ENCODE data around the gene ECE1.
"Not testable (repeated sequence)": the region's sequence is repeated elsewhere in the genome, so short reads cannot be mapped to it uniquely, and the experiment has no call there.

ECE1 gene

DNA sequence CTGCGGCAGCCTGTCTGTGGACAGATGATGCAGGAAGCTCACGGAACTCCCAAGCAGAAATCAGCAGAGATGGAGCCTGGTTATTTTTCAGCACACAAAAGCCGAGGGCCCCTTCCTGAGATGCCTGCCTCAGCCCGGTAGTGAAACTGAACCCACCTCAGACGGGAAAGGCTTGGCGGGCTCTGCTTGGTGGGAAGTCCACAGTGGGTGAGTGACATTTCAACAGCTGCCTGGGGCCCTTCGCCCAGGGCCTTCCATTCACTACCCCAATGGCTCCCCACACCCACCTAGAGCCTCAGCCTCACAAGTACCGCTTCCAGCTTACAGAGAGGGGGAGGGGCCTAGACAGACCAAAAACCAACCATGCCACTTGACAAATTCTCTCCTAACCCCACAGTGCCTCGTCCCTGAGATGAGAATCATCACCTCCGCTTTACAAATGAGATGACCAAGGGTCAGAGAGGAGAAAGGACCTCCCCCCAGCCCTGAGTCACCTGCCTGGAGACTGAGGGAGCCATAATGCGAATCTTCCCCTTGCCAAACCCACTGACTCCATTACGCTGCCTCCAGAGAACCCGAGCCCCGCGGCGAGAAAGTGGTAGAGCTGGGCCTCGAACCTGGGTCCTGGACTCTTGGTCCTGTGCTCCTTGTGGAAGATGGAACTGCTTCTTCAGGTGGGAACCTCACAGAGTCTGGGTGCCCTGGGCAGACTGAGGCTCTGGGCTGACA is 3.4 kb upstream of the ECE1 start:
- Histone ChIP-seq H3K36me3 (ENCODE audit: control insufficient read depth, insufficient read depth, low read length) (no peaks in the 10 kb centered on the region), H3K9me3 (ENCODE audit: control insufficient read depth, insufficient read depth, low read length) (no peaks in the 10 kb centered on the region), H3K4me3 (ENCODE audit: low read depth, low read length) (no peak overlapping the region), H3K27me3 (ENCODE audit: control insufficient read depth, insufficient read depth, low read length) (no peaks in the 10 kb centered on the region), H3K9ac (ENCODE audit: low read depth, low read length) (no peak overlapping the region), H3K4me1 (ENCODE audit: control insufficient read depth, insufficient read depth, low read length) (no peaks in the 10 kb centered on the region)

DNA sequence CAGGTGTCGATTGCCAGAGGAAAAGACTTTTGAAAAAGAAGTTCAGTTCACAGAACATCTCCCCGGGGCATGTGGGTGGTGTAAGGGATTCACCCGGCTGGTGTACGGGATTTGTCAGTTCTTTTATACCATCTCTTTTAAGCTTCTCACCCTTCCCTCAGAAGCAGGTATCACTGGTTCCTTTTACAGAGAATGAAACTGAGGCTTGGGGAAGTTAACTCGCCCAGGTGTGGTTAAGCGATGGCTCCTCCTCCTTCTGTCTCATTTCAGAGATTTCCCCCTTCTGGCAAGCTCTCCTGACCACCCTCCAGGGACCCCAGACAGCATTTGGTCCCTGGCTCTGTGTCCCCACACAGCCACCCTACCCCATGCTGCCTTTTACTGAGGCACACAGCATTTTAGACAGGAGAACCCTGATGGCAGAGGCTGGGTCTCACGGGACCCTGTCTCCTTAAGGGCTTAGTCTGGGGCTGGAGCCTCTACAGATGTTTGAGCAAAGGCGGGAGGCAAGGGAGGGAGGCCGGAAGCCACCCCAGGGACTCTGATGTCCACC is 2.8 kb upstream of the ECE1 start:
- H3K4me1 ChIP-seq (ENCODE audit: control insufficient read depth, insufficient read depth, low read length) = no peaks in the 10 kb centered on the region

DNA sequence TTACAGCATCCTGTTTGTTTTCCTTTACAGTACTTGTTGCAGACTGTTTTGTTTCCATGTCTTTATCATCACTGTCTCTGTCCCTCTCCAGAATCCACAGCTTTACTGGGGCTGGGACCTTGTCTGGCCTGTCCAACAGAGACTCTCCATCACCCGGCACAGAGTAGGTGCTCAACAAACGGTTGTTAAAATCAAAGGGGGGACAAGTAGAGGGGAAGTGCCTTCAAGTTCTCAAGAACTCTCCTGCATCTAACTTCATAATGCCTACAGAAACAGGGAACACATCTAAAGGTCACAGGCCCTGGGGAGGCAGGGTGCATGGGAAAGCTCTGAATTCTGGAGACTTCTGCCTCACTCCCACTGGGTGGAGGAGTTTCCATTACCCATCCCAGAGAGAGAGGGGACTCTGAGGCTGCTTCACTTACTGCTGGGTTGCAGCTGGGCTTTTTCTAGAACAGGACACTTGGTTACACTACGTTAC is 2.3 kb upstream of the ECE1 start:
- Histone ChIP-seq H3K9ac (ENCODE audit: low read depth, low read length) (no peak overlapping the region), H3K4me3 (ENCODE audit: low read depth, low read length) (no peak overlapping the region)

More for the DNA sequence above, 2.8 kb upstream of the ECE1 start:
- H3K4me3 ChIP-seq (ENCODE audit: low read depth, low read length) = no peak overlapping the region
- H3K27me3 ChIP-seq (ENCODE audit: control insufficient read depth, insufficient read depth, low read length) = no peaks in the 10 kb centered on the region
- no peak overlapping the region for H3K9ac ChIP-seq (ENCODE audit: low read depth, low read length)
- no peaks in the 10 kb centered on the region for H3K9me3 ChIP-seq (ENCODE audit: control insufficient read depth, insufficient read depth, low read length)
- no peaks in the 10 kb centered on the region for H3K36me3 ChIP-seq (ENCODE audit: control insufficient read depth, insufficient read depth, low read length)

DNA sequence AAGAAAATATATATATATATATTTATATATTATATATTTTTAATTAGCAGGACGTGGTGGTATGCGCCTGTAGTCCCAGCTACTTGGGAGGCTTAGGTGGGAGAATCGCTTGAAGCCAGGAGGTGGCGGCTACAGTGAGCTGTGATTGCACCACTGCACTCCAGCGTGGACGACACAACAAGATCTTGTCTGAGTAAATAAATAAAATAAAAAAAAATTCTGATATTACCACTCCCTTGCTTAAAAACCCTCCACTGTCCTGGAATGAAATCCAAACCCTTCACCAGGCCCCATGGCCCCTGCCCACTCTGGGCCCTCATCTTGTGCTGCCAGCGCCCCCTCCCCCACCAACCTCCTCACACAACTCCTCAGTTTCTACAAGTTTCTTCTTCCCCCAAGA is 1.7 kb upstream of the ECE1 start:
- Histone ChIP-seq H3K9ac (ENCODE audit: low read depth, low read length) (no peak overlapping the region), H3K4me1 (ENCODE audit: control insufficient read depth, insufficient read depth, low read length) (no peaks in the 10 kb centered on the region), H3K9me3 (ENCODE audit: control insufficient read depth, insufficient read depth, low read length) (no peaks in the 10 kb centered on the region), H3K27me3 (ENCODE audit: control insufficient read depth, insufficient read depth, low read length) (no peaks in the 10 kb centered on the region), H3K4me3 (ENCODE audit: low read depth, low read length) (no peak overlapping the region), H3K36me3 (ENCODE audit: control insufficient read depth, insufficient read depth, low read length) (no peaks in the 10 kb centered on the region)

More for the DNA sequence above, 2.3 kb upstream of the ECE1 start:
- Histone ChIP-seq H3K27me3 (ENCODE audit: control insufficient read depth, insufficient read depth, low read length) (no peaks in the 10 kb centered on the region), H3K4me1 (ENCODE audit: control insufficient read depth, insufficient read depth, low read length) (no peaks in the 10 kb centered on the region), H3K9me3 (ENCODE audit: control insufficient read depth, insufficient read depth, low read length) (no peaks in the 10 kb centered on the region), H3K36me3 (ENCODE audit: control insufficient read depth, insufficient read depth, low read length) (no peaks in the 10 kb centered on the region)

DNA sequence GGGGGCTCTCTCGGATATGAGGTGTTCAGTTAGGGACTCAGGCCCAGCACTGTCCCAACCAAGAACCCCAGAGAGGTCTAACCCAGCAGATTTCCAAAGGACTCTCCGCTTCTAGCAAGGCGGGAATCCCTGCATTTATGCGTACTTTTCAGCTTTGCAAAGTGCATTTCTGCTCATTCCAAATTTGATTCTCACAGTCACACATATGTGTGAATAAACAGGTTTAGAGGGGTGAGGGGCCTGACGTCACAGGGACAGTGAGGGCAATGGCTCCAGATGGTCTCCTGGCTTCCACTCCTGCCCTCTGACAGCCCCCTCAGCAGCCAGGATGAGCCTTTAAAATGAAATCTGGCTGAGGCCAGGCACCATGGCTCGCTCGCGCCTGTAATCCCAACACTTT is 921 bp upstream of the ECE1 start:
- no peaks in the 10 kb centered on the region for H3K9me3 ChIP-seq (ENCODE audit: control insufficient read depth, insufficient read depth, low read length)
- no peaks in the 10 kb centered on the region for H3K27me3 ChIP-seq (ENCODE audit: control insufficient read depth, insufficient read depth, low read length)
- H3K4me1 ChIP-seq (ENCODE audit: control insufficient read depth, insufficient read depth, low read length) = no peaks in the 10 kb centered on the region
- H3K36me3 ChIP-seq (ENCODE audit: control insufficient read depth, insufficient read depth, low read length) = no peaks in the 10 kb centered on the region
- H3K9ac ChIP-seq (ENCODE audit: low read depth, low read length) = no peak overlapping the region
- peak overlapping the region; percentile 59 for H3K4me3 ChIP-seq (ENCODE audit: low read depth, low read length)

DNA sequence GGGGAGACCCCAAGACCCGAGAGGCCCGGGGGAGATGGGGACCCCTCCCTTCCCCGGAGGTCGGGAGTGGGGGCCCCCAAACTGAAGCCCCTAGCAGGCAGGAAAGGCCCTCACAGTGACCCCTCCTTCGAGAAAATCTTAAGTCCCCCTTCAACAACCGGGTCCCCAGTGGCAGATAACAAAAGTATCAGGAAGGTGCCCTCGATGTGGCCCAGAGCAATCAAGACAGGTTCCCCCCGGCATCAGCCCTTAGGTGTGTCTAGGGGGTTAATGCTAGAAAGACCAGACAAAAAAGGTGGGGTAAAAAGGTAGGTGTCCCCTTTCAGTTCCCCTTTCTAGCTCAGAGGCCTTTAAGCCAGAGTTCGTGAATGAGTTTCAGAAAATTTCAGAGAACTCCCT is 282 bp upstream of the ECE1 start:
- Histone ChIP-seq H3K9ac (ENCODE audit: low read depth, low read length) (no peak overlapping the region), H3K36me3 (ENCODE audit: control insufficient read depth, insufficient read depth, low read length) (no peaks in the 10 kb centered on the region), H3K4me3 (ENCODE audit: low read depth, low read length) (peak overlapping the region; percentile 59), H3K27me3 (ENCODE audit: control insufficient read depth, insufficient read depth, low read length) (no peaks in the 10 kb centered on the region), H3K4me1 (ENCODE audit: control insufficient read depth, insufficient read depth, low read length) (no peaks in the 10 kb centered on the region), H3K9me3 (ENCODE audit: control insufficient read depth, insufficient read depth, low read length) (no peaks in the 10 kb centered on the region)

DNA sequence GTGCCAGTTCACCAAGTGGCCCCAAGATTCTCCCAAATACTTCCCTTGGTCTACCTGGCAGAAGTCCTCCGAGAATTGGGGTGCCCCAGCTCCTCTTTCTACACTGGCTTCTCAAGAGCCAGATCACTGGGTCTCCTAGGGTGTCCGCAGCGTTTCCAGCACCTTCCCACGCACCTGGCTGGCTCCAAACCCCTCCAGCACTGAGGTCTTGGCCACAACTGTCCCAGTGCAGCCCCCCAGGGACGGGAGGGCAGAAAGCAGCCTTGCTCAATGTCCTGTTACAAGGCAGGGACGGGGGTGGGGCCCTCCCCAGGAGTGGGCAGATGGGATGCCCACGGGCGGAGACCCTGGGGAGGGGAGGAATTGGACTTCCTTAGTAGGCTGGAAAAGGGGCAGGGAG is 1.1 kb downstream of the ECE1 start:
- no peaks in the 10 kb centered on the region for H3K9me3 ChIP-seq (ENCODE audit: control insufficient read depth, insufficient read depth, low read length)
- peak overlapping the region; percentile 47 for H3K9ac ChIP-seq (ENCODE audit: low read depth, low read length)
- H3K27me3 ChIP-seq (ENCODE audit: control insufficient read depth, insufficient read depth, low read length) = no peaks in the 10 kb centered on the region
- no peaks in the 10 kb centered on the region for H3K36me3 ChIP-seq (ENCODE audit: control insufficient read depth, insufficient read depth, low read length)
- H3K4me3 ChIP-seq (ENCODE audit: low read depth, low read length) = peak overlapping the region; percentile 76
- H3K4me1 ChIP-seq (ENCODE audit: control insufficient read depth, insufficient read depth, low read length) = peaks cover 2% of the 10 kb centered on the region

DNA sequence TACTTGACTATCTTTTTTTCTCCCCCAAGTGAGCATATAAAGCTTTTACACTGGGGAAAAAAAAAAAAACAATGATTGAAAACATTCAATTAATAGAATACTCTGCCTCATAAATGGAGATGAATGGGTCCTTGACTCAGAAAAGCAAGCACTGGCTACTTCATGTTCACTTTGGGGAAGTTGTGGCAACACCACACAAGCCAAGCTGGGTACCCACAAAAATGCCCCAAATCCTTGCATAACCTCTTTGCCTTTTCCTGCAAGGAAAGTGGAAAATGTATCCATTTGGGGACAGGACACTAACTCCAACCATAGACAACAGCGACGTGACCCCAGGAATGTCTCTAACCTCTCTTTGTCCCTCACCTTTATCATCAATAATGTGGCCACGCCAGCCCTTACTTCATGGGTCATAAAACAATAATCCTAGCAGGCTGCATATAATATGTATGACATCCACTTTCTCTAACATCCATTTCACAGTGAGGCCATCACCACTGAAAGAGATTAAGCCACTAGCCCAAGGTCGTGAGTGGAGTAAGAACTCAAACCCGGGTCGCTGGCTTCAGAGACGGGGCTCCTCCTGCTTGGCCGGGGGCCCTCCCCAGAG is 2.3 kb downstream of the ECE1 start:
- Histone ChIP-seq H3K4me3 (ENCODE audit: low read depth, low read length) (no peak overlapping the region), H3K27me3 (ENCODE audit: control insufficient read depth, insufficient read depth, low read length) (no peaks in the 10 kb centered on the region), H3K9me3 (ENCODE audit: control insufficient read depth, insufficient read depth, low read length) (no peaks in the 10 kb centered on the region), H3K4me1 (ENCODE audit: control insufficient read depth, insufficient read depth, low read length) (peaks cover 2% of the 10 kb centered on the region), H3K36me3 (ENCODE audit: control insufficient read depth, insufficient read depth, low read length) (no peaks in the 10 kb centered on the region), H3K9ac (ENCODE audit: low read depth, low read length) (no peak overlapping the region)

DNA sequence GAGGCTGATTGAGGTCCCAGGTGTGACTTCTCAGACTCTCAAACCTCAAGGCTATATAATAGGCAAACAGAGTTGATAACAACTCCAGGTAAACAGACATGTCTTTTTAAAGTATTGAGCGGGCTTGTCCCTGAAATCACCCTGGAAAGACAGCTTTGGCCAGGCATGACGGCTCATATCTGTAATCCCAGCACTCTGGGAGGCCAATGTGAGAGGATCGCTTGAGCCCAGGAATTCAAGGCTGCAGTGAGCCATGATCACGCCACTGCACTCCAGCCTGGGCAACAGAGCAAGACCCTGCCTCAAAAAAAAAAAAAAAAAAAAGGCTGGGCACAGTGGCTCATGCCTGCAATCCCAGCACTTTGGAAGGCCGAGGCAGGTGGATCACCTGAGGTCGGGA is 4.9 kb downstream of the ECE1 start:
- not testable (repeated sequence) for H3K9me3 ChIP-seq (ENCODE audit: control insufficient read depth, insufficient read depth, low read length); H3K36me3 ChIP-seq (ENCODE audit: control insufficient read depth, insufficient read depth, low read length); H3K4me3 ChIP-seq (ENCODE audit: low read depth, low read length); H3K4me1 ChIP-seq (ENCODE audit: control insufficient read depth, insufficient read depth, low read length); H3K27me3 ChIP-seq (ENCODE audit: control insufficient read depth, insufficient read depth, low read length); H3K9ac ChIP-seq (ENCODE audit: low read depth, low read length)

DNA sequence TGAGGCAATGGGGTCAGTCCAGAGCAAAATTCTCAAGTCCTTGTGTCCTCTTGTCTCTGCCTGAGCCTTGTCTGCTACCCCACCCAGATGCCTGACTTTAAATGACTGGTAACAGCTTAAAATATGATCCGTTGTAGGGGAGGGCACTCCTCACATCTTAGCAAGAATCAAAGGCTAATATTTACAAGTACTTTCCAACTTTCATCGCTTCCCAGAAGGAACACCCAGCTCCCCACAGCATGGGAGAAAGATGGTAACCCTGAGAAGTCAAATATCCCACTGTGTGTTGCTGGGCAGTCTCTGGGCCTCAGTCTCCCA is 5.2 kb downstream of the ECE1 start:
- H3K27me3 ChIP-seq (ENCODE audit: control insufficient read depth, insufficient read depth, low read length) = no peaks in the 10 kb centered on the region
- H3K4me1 ChIP-seq (ENCODE audit: control insufficient read depth, insufficient read depth, low read length) = peaks cover 2% of the 10 kb centered on the region
- no peaks in the 10 kb centered on the region for H3K36me3 ChIP-seq (ENCODE audit: control insufficient read depth, insufficient read depth, low read length)
- H3K4me3 ChIP-seq (ENCODE audit: low read depth, low read length) = no peak overlapping the region
- H3K9me3 ChIP-seq (ENCODE audit: control insufficient read depth, insufficient read depth, low read length) = no peaks in the 10 kb centered on the region
- no peak overlapping the region for H3K9ac ChIP-seq (ENCODE audit: low read depth, low read length)

DNA sequence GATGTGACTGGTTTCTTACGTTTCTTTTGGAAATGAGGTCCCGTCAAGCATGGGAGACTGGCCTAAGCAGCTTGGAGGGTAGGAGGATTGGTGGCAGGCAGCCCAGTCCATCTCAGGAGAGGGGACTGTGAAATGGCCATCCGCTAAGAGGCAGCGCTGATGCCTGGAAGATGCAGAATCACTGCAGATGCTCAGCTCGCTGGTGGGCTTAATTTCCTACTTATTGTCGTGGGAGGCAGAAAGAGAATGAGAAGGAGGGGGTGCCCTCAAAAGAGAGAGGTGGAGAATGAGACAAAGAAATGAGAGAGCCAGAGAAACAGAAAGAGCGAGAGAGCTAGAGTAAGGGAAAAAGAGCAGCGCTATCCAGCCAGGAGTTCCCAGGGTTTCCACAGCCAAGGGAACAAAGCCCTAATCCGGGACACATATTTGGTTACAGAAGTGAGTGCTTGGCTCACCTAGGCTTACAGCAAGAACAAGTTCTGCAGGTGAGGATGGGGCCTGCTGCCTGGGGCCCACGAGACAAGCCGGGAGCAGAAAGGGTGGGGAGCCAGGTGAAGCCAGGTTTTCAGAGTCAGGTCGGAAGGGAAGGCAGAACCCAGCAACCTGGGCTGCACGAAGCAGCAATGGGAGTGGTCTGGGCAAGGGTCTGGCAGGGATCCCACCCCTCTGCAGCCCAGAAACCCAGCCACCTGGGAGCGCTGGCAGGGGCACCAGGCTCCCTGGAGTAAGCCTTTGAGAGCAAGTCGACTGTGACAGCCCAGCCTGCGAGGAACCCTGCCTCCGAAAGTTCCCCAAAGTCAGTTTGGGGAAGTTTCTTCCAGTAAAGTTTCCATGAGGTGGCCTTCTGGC is 5.8 kb downstream of the ECE1 start:
- Histone ChIP-seq H3K36me3 (ENCODE audit: control insufficient read depth, insufficient read depth, low read length) (no peaks in the 10 kb centered on the region), H3K9ac (ENCODE audit: low read depth, low read length) (peak overlapping the region; percentile 12), H3K4me1 (ENCODE audit: control insufficient read depth, insufficient read depth, low read length) (peaks cover 2% of the 10 kb centered on the region), H3K9me3 (ENCODE audit: control insufficient read depth, insufficient read depth, low read length) (no peaks in the 10 kb centered on the region), H3K27me3 (ENCODE audit: control insufficient read depth, insufficient read depth, low read length) (no peaks in the 10 kb centered on the region), H3K4me3 (ENCODE audit: low read depth, low read length) (no peak overlapping the region)

Measured in iPS-15b (cell line).